HEK293T (cell line): ENCODE measurements around the gene DEDD2.

Source experiments
- SP1 ChIP-seq: fragments of 450-650 bp; IDR thresholded peaks from 2 replicates; pipeline ENCODE4 v1.6.1; 2017
- TARDBP ChIP-seq: fragments of 450-650 bp; IDR thresholded peaks from 2 replicates; pipeline ENCODE4 v1.6.1; 2016

DNA sequence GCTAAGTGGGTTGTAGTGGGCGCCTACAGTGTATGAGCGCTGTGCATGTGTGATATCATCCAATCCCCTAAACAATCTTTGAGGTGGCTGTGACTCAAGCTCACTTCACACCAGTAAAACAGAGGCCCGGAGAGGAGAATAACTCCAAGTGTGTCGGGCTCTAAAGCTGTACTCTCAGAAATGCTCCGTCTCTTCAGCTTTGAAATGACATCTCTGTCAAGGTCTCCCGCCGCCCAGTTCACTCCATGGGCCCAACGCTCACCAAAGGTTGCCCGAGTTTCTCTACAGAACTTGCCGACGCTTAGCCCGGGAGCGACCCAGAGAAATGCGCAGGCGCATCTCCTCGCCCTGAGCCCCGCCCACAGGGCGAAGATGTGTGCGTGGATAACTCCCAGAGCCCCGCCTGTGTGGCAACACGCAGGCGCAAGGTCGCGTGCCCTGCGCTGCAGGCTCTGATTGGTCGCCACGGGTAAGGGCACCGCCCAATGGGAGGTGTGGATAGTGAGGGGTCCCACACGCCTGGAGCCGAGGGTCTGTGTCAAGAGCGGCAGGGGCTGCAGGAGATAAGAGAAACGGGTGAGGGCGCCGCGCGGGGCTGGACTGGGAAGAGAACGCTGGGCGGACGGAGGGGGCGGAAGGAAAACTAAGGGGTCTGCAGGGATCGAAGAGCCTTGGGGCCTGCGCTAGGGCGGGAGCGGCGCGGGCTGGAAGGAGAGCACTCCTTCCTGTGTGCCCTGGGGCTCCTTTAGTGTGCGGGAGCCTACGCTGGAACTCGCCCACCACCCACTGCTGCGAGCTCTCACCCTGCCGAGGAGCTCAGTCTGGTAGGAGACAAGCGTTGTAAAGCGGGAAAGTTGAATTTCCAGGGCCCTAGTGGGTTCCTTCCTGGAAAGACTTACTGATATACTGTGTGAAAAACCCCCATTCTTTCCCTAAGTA is 2.6 kb upstream of the DEDD2 start, which contains the start of gene ZNF526:
- TF ChIP-seq TARDBP: no peak
- no peak for TF ChIP-seq SP1
